Stimulated activated CD4-positive, alpha-beta T cell treated with anti-CD3 and anti-CD28 coated beads, Interleukin-15, amount 100 ng/mL, for 1 hour (primary cell): ENCODE data around the gene PRDM7.
"Not testable (repeated sequence)": the region's sequence is repeated elsewhere in the genome, so short reads cannot be mapped to it uniquely, and the experiment has no call there.

ENCODE experiments used
- DNase-seq, 2 donors: peaks; one replicate each; pipeline ENCODE4 v3.0.0-alpha.2; 2020; ENCODE audit warnings: low read depth in 1 of 2, low spot score in 1 of 2

PRDM7 gene

GRCh38 chr16:90077240-90077756 is at the start of gene PRDM7:
PRDM7 (minus strand) TSS chr16:90077331; CDS start chr16:90075910, 1,421 bp downstream.
- peak; percentile 89 to 96 for DNase-seq

GRCh38 chr16:90121846-90122245 is 44.7 kb upstream of the PRDM7 start:
- DNase-seq = not testable (repeated sequence)

GRCh38 chr16:90107617-90108016 is 30.5 kb upstream of the PRDM7 start:
- DNase-seq = not testable (repeated sequence)

- not testable (repeated sequence) for DNase-seq
These were observed 29.9 kb upstream of the PRDM7 start for GRCh38 chr16:90107060-90107459.

- peak in 1 of 2 donors; percentile 41 for DNase-seq
These were observed 29.1 kb upstream of the PRDM7 start for GRCh38 chr16:90106271-90106670.

GRCh38 chr16:90104725-90105124 is 27.6 kb upstream of the PRDM7 start:
- not testable (repeated sequence) for DNase-seq

- not testable (repeated sequence) for DNase-seq
These were observed 25.2 kb upstream of the PRDM7 start for GRCh38 chr16:90102086-90102884.

GRCh38 chr16:90101332-90101731 is 24.2 kb upstream of the PRDM7 start:
- DNase-seq = not testable (repeated sequence)

- not testable (repeated sequence) for DNase-seq
These were observed 23.7 kb upstream of the PRDM7 start for GRCh38 chr16:90100790-90101189.

- DNase-seq = not testable (repeated sequence)
These were observed 23.1 kb upstream of the PRDM7 start for GRCh38 chr16:90100229-90100628.

GRCh38 chr16:90098936-90099335 is 21.8 kb upstream of the PRDM7 start:
- DNase-seq = not testable (repeated sequence)

- not testable (repeated sequence) for DNase-seq
These were observed 20.0 kb upstream of the PRDM7 start for GRCh38 chr16:90097010-90097684.

- not testable (repeated sequence) for DNase-seq
These were observed 17.7 kb upstream of the PRDM7 start for GRCh38 chr16:90094791-90095190.

GRCh38 chr16:90094296-90094695 is 17.2 kb upstream of the PRDM7 start:
- DNase-seq = not testable (repeated sequence)

GRCh38 chr16:90093799-90094198 is 16.7 kb upstream of the PRDM7 start:
- DNase-seq = not testable (repeated sequence)

GRCh38 chr16:90092781-90093180 is 15.7 kb upstream of the PRDM7 start:
- not testable (repeated sequence) for DNase-seq

GRCh38 chr16:90084215-90084950 is 7.3 kb upstream of the PRDM7 start:
- no peak for DNase-seq

GRCh38 chr16:90083139-90083538 is 6.0 kb upstream of the PRDM7 start:
- no peak for DNase-seq

- DNase-seq = no peak
These were observed 4.5 kb upstream of the PRDM7 start for GRCh38 chr16:90081606-90081970.

GRCh38 chr16:90078579-90078895 is 1.4 kb upstream of the PRDM7 start:
- DNase-seq = no peak

GRCh38 chr16:90077757-90078578 is 837 bp upstream of the PRDM7 start:
- DNase-seq = no peak
